ENCODE data around the gene SIRT5.

- TF ChIP-seq EP300 (IDR thresholded peaks at IDR 0.05) (no peak), CTCF (IDR thresholded peaks at IDR 0.05) (no peak)
Observed at GRCh38 chr6:13553646-13554045, 20.8 kb upstream of the SIRT5 start.

Data from upper lobe of left lung (tissue), 4 donors.